GM23248 (cell line): ENCODE results near the gene FASTKD2. TPM values are rescaled to one million over a fixed set of nuclear protein-coding genes. Genes with fewer than 3 reads are reported as not detected.

ENCODE experiments used
- DNase-seq: peaks from one replicate; pipeline ENCODE4 v3.0.0-alpha.2; 2015
- H2AFZ ChIP-seq: fragments of 200-600 bp; sonication (generic); 2 replicates; pipeline ENCODE4 v1.6.1; 2016; ENCODE audit warnings: antibody characterized with exemption
- H3F3A ChIP-seq: fragments of 200-600 bp; sonication (generic); 2 replicates; pipeline ENCODE4 v1.6.1; 2016; ENCODE audit warnings: mild to moderate bottlenecking, antibody characterized with exemption, mixed run types; ENCODE audit not compliant: insufficient read depth
- H3K27ac ChIP-seq: fragments of 200-600 bp; sonication (generic); 2 replicates; pipeline ENCODE4 v1.5.1; 2016; ENCODE audit warnings: mild to moderate bottlenecking
- H3K27me3 ChIP-seq: fragments of 200-600 bp; sonication (generic); replicated peaks from 2 replicates; pipeline ENCODE4 v1.6.1; 2016; ENCODE audit warnings: mild to moderate bottlenecking; ENCODE audit not compliant: insufficient read depth
- H3K36me3 ChIP-seq: fragments of 200-600 bp; sonication (generic); 2 replicates; pipeline ENCODE4 v1.6.1; 2016; ENCODE audit warnings: low read depth, mild to moderate bottlenecking
- H3K4me1 ChIP-seq: fragments of 200-600 bp; sonication (generic); 2 replicates; pipeline ENCODE4 v1.6.1; 2016; ENCODE audit warnings: mild to moderate bottlenecking; ENCODE audit not compliant: insufficient read depth
- H3K4me2 ChIP-seq: fragments of 200-600 bp; sonication (generic); one replicate; pipeline ENCODE4 v1.6.1; 2016; ENCODE audit warnings: mild to moderate bottlenecking; ENCODE audit not compliant: unreplicated experiment
- H3K4me3 ChIP-seq: fragments of 200-600 bp; sonication (generic); 2 replicates; pipeline ENCODE4 v1.5.1; 2016; ENCODE audit warnings: mild to moderate bottlenecking
- H3K79me2 ChIP-seq: fragments of 200-600 bp; sonication (generic); 2 replicates; pipeline ENCODE4 v1.6.1; 2016; ENCODE audit warnings: mild to moderate bottlenecking; ENCODE audit not compliant: insufficient read depth
- H3K9ac ChIP-seq: fragments of 200-600 bp; sonication (generic); 2 replicates; pipeline ENCODE4 v1.6.1; 2016; ENCODE audit warnings: mild to moderate bottlenecking
- H3K9me2 ChIP-seq: fragments of 200-600 bp; sonication (generic); 2 replicates; pipeline ENCODE4 v1.6.1; 2016; ENCODE audit warnings: mixed run types, mild to moderate bottlenecking, moderate library complexity; ENCODE audit not compliant: insufficient read depth
- H3K9me3 ChIP-seq: fragments of 200-600 bp; sonication (generic); one replicate; pipeline ENCODE4 v1.6.1; 2017; ENCODE audit warnings: low read depth
- H4K20me1 ChIP-seq: fragments of 200-600 bp; sonication (generic); 2 replicates; pipeline ENCODE4 v1.6.0; 2016; ENCODE audit not compliant: insufficient read depth
- EZH2 ChIP-seq: fragments of 200-600 bp; sonication (generic); IDR thresholded peaks from 2 replicates; pipeline ENCODE4 v1.6.1; 2018; ENCODE audit warnings: antibody characterized with exemption, mild to moderate bottlenecking; ENCODE audit not compliant: insufficient read depth, poor library complexity, severe bottlenecking
- EZH2phosphoT487 ChIP-seq: fragments of 200-600 bp; sonication (generic); IDR thresholded peaks from 2 replicates; pipeline ENCODE4 v1.6.1; 2018; ENCODE audit warnings: antibody characterized with exemption, moderate library complexity, mild to moderate bottlenecking, low read depth; ENCODE audit not compliant: insufficient read depth
- WGBS, 2 experiments: methylation state at CpG; one replicate each; pipeline ENCODE4 v1.1.6; 2015 to 2017; ENCODE audit warnings: low lambda C conversion rate in 2 of 2, low coverage in 1 of 2; ENCODE audit errors: missing lambda C conversion rate in 2 of 2; 5-methylcytosine and 5-hydroxymethylcytosine counted together
- in situ Hi-C: fragments of 300-500 bp; cut with MboI; formaldehyde crosslinking; loops from 2 replicates; pipeline ENCODE4 v1.15.0; 2020
- polyA plus RNA-seq: library from polyadenylated mRNA; unstranded; fragments of >200 nt; fragmentation: Nextera tagmentation; extraction: Ambion mirVana; gene quantifications from 2 replicates; pipeline ENCODE4 v1.2.1, GENCODE V29; 2016
- total RNA-seq: library from RNA; depleted of rRNA; stranded (reverse); fragments of >200 nt; shearing (Covaris generic); gene quantifications from 2 replicates; pipeline ENCODE4 v1.2.3, GENCODE V29; 2014

FASTKD2 gene
- total and polyA plus RNA-seq, 2 experiments from 2014 or later: 27.2 to 29.3 TPM

- Histone ChIP-seq H3K36me3 (no peaks in the 10 kb centered on the region), H3K9ac (no peak overlapping the region), H3K27ac (no peak overlapping the region), H3K79me2 (no peaks in the 10 kb centered on the region), H4K20me1 (no peaks in the 10 kb centered on the region), H3K4me1 (no peaks in the 10 kb centered on the region), H3K9me2 (no peaks in the 10 kb centered on the region), H3K27me3 (no peaks in the 10 kb centered on the region), H3K4me3 (no peak overlapping the region), H3F3A (no peaks in the 10 kb centered on the region), H3K9me3 (no peaks in the 10 kb centered on the region), H2AFZ (no peak overlapping the region), H3K4me2 (no peak overlapping the region)
- in situ Hi-C loops: no loop called here
- no peak for TF ChIP-seq EZH2phosphoT487
- no peak for TF ChIP-seq EZH2
- no peak for DNase-seq
- 60 to 78% methylated on average over 5 of the region's 5 CpGs for WGBS, 2 experiments
These were observed 28.5 kb upstream of the FASTKD2 start for GRCh38 chr2:206736935-206737334.

GRCh38 chr2:206739271-206739670 lies 26.1 kb upstream of the FASTKD2 start:
- H3K27ac ChIP-seq: no peak overlapping the region
- no peaks in the 10 kb centered on the region for H3F3A ChIP-seq
- H3K9me3 ChIP-seq: no peaks in the 10 kb centered on the region
- no peaks in the 10 kb centered on the region for H3K36me3 ChIP-seq
- no peak overlapping the region for H3K9ac ChIP-seq
- WGBS, 2 experiments: 36 to 46% methylated on average over 2 of the region's 2 CpGs
- no peaks in the 10 kb centered on the region for H4K20me1 ChIP-seq
- H3K4me2 ChIP-seq: no peak overlapping the region
- in situ Hi-C loops: no loop called here
- no peaks in the 10 kb centered on the region for H3K79me2 ChIP-seq
- no peak overlapping the region for H3K4me3 ChIP-seq
- H3K4me1 ChIP-seq: no peaks in the 10 kb centered on the region
- no peaks in the 10 kb centered on the region for H3K9me2 ChIP-seq
- H3K27me3 ChIP-seq: no peaks in the 10 kb centered on the region
- H2AFZ ChIP-seq: no peak overlapping the region
- no peak for TF ChIP-seq EZH2phosphoT487
- TF ChIP-seq EZH2: no peak
- no peak for DNase-seq

GRCh38 chr2:206740800-206741199 lies 24.6 kb upstream of the FASTKD2 start:
- H3K4me2 ChIP-seq: no peak overlapping the region
- in situ Hi-C loops: no loop called here
- no peak overlapping the region for H3K4me3 ChIP-seq
- DNase-seq: no peak
- no peaks in the 10 kb centered on the region for H3K9me2 ChIP-seq
- no peaks in the 10 kb centered on the region for H3K27me3 ChIP-seq
- H3K79me2 ChIP-seq: no peaks in the 10 kb centered on the region
- H3K9me3 ChIP-seq: no peaks in the 10 kb centered on the region
- no peak overlapping the region for H2AFZ ChIP-seq
- no peaks in the 10 kb centered on the region for H3K36me3 ChIP-seq
- TF ChIP-seq EZH2: no peak
- no peak for TF ChIP-seq EZH2phosphoT487
- H3K27ac ChIP-seq: no peak overlapping the region
- no peaks in the 10 kb centered on the region for H3K4me1 ChIP-seq
- H3K9ac ChIP-seq: no peak overlapping the region
- 21 to 23% methylated on average over 2 of the region's 2 CpGs for WGBS, 2 experiments
- no peaks in the 10 kb centered on the region for H4K20me1 ChIP-seq
- no peaks in the 10 kb centered on the region for H3F3A ChIP-seq

DNA sequence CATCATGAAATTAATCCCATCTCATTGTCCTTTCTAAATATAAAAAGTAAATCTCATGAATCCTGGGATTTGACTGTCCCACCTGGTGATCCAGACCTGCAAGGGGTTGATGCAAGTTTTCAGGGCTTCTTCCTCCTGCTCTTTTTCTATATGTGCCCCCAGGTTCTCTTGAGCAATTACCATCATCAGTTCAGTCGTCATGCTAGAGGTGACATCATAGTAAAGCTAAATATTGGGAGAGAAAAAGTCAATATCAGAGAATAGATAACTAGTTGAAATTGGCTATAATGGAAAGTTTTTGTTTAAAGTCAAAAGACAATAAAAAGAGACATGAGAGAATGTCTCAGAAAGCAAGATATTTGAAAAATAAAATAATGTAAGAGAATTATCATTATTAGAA lies 8.6 kb upstream of the FASTKD2 start:
- in situ Hi-C loops: no loop called here
- Histone ChIP-seq H3K27me3 (no peaks in the 10 kb centered on the region), H3K9me2 (no peaks in the 10 kb centered on the region), H3F3A (no peaks in the 10 kb centered on the region), H3K27ac (no peak overlapping the region), H3K9ac (no peak overlapping the region), H3K4me2 (no peak overlapping the region), H3K36me3 (no peaks in the 10 kb centered on the region), H3K4me3 (no peak overlapping the region), H3K4me1 (no peaks in the 10 kb centered on the region), H3K79me2 (no peaks in the 10 kb centered on the region), H3K9me3 (no peaks in the 10 kb centered on the region), H4K20me1 (no peaks in the 10 kb centered on the region), H2AFZ (no peak overlapping the region)
- no peak for DNase-seq
- TF ChIP-seq EZH2: no peak
- no peak for TF ChIP-seq EZH2phosphoT487
- WGBS, 2 experiments: 27 to 29% methylated on average over 1 of the region's 1 CpG

- WGBS, 2 experiments: 11% methylated on average over 18 of the region's 18 CpGs
- in situ Hi-C loops: no loop called here
These were observed 649 bp upstream of the FASTKD2 start for GRCh38 chr2:206764673-206765241.

More at GRCh38 chr2:206764673-206765241, 649 bp upstream of the FASTKD2 start:
- Histone ChIP-seq H3K9me3 (no peaks in the 10 kb centered on the region), H3K36me3 (0 out of 2 replicates have a peak, but pooled peaks cover 6% of the 10 kb centered on the region), H3K9me2 (no peaks in the 10 kb centered on the region), H3K4me3 (peak overlapping the region; percentile 99), H3K4me1 (peaks cover 9% of the 10 kb centered on the region), H3K79me2 (peaks cover 41% of the 10 kb centered on the region), H2AFZ (peak overlapping the region; percentile 98), H3K27me3 (no peaks in the 10 kb centered on the region), H3K9ac (peak overlapping the region; percentile 99), H4K20me1 (no peaks in the 10 kb centered on the region), H3K4me2 (peak overlapping the region; percentile 91), H3F3A (no peaks in the 10 kb centered on the region), H3K27ac (peak overlapping the region; percentile 98)
- DNase-seq: no peak
- no peak for TF ChIP-seq EZH2
- TF ChIP-seq EZH2phosphoT487: no peak
